CD4-positive, alpha-beta T cell treated with Interleukin-12 subunit alpha and Interleukin-12 subunit beta, for 1 hour (primary cell): ENCODE data around the gene AGXT2.
"Not testable (repeated sequence)": the region's sequence is repeated elsewhere in the genome, so short reads cannot be mapped to it uniquely, and the experiment has no call there.

ENCODE experiments used
- DNase-seq: peaks from one replicate; pipeline ENCODE4 v3.0.0-alpha.2; 2020

Gene AGXT2

GRCh38 chr5:35012365-35012764 is 35.4 kb downstream of the AGXT2 start:
- DNase-seq = no peak

- DNase-seq = no peak
Measured at GRCh38 chr5:35010676-35011075, 37.1 kb downstream of the AGXT2 start.

- DNase-seq = no peak
Measured at GRCh38 chr5:35009657-35010056, 38.1 kb downstream of the AGXT2 start.

- DNase-seq = no peak
Measured at GRCh38 chr5:35009019-35009418, 38.7 kb downstream of the AGXT2 start.

- DNase-seq = no peak
Measured at GRCh38 chr5:35004771-35005170, 43.0 kb downstream of the AGXT2 start.

GRCh38 chr5:35004200-35004599 is 43.5 kb downstream of the AGXT2 start:
- DNase-seq = no peak

- DNase-seq = peak; percentile 34
Measured at GRCh38 chr5:35003018-35003957, 44.5 kb downstream of the AGXT2 start.

GRCh38 chr5:35002459-35002858 is 45.3 kb downstream of the AGXT2 start:
- DNase-seq = no peak

- DNase-seq = no peak
Measured at GRCh38 chr5:35001842-35002241, 45.9 kb downstream of the AGXT2 start.

- no peak for DNase-seq
Measured at GRCh38 chr5:34998058-34998789, 49.5 kb downstream of the AGXT2 start.

GRCh38 chr5:34996261-34996660 is 51.5 kb downstream of the AGXT2 start:
- no peak for DNase-seq

- no peak for DNase-seq
Measured at GRCh38 chr5:34993951-34994350, 53.8 kb downstream of the AGXT2 start.

- no peak for DNase-seq
Measured at GRCh38 chr5:34991486-34992238, 56.1 kb downstream of the AGXT2 start.

- no peak for DNase-seq
Measured at GRCh38 chr5:34986965-34987364, 60.8 kb downstream of the AGXT2 start.

GRCh38 chr5:34982823-34983222 is 64.9 kb downstream of the AGXT2 start:
- no peak for DNase-seq

- DNase-seq = no peak
Measured at GRCh38 chr5:34978681-34979080, 69.1 kb downstream of the AGXT2 start.

- DNase-seq = no peak
Measured at GRCh38 chr5:34977934-34978613, 69.7 kb downstream of the AGXT2 start.

GRCh38 chr5:34976347-34976746 is 71.4 kb downstream of the AGXT2 start:
- DNase-seq = no peak

GRCh38 chr5:34971655-34972054 is 76.1 kb downstream of the AGXT2 start:
- not testable (repeated sequence) for DNase-seq

- DNase-seq = no peak
Measured at GRCh38 chr5:34970552-34970951, 77.2 kb downstream of the AGXT2 start.

- no peak for DNase-seq
Measured at GRCh38 chr5:34968258-34968657, 79.5 kb downstream of the AGXT2 start.

GRCh38 chr5:34967540-34967939 is 80.2 kb downstream of the AGXT2 start:
- no peak for DNase-seq

GRCh38 chr5:34959323-34959722 is 88.4 kb downstream of the AGXT2 start:
- no peak for DNase-seq
